ENCODE results near the gene STK32C. TPM values are rescaled to one million over a fixed set of nuclear protein-coding genes. Genes with fewer than 3 reads are reported as not detected.

STK32C gene
- total RNA-seq, 1 donor = 6.7 TPM

GRCh38 chr10:132275426-132276178, 32.1 kb downstream of the STK32C start:
- no peak overlapping the region for H3K4me3 ChIP-seq (ENCODE audit: low read depth, low read length)
- no peak for TF ChIP-seq CTCF (IDR thresholded peaks at IDR 0.05; ENCODE audit: insufficient read depth, low read length)
- DNase-seq (ENCODE audit: low read depth) = no peak

GRCh38 chr10:132274986-132275385, 32.8 kb downstream of the STK32C start:
- no peak for DNase-seq (ENCODE audit: low read depth)
- H3K4me3 ChIP-seq (ENCODE audit: low read depth, low read length) = no peak overlapping the region
- TF ChIP-seq CTCF (IDR thresholded peaks at IDR 0.05; ENCODE audit: insufficient read depth, low read length) = no peak

- no peak overlapping the region for H3K4me3 ChIP-seq (ENCODE audit: low read depth, low read length)
- DNase-seq (ENCODE audit: low read depth) = no peak
- no peak for TF ChIP-seq CTCF (IDR thresholded peaks at IDR 0.05; ENCODE audit: insufficient read depth, low read length)
These were observed 33.2 kb downstream of the STK32C start for GRCh38 chr10:132274581-132274980.

- no peak for TF ChIP-seq CTCF (IDR thresholded peaks at IDR 0.05; ENCODE audit: insufficient read depth, low read length)
- H3K4me3 ChIP-seq (ENCODE audit: low read depth, low read length) = no peak overlapping the region
- DNase-seq (ENCODE audit: low read depth) = no peak
These were observed 33.8 kb downstream of the STK32C start for GRCh38 chr10:132273966-132274365.

- no peak overlapping the region for H3K4me3 ChIP-seq (ENCODE audit: low read depth, low read length)
- no peak for TF ChIP-seq CTCF (IDR thresholded peaks at IDR 0.05; ENCODE audit: insufficient read depth, low read length)
- no peak for DNase-seq (ENCODE audit: low read depth)
These were observed 34.3 kb downstream of the STK32C start for GRCh38 chr10:132273304-132273944.

GRCh38 chr10:132272231-132272971, 35.3 kb downstream of the STK32C start:
- TF ChIP-seq CTCF (IDR thresholded peaks at IDR 0.05; ENCODE audit: insufficient read depth, low read length) = no peak
- no peak overlapping the region for H3K4me3 ChIP-seq (ENCODE audit: low read depth, low read length)

More at GRCh38 chr10:132272231-132272971, 35.3 kb downstream of the STK32C start:
- DNase-seq (ENCODE audit: low read depth) = peak; percentile 65
